IMR-90 (cell line): ENCODE data around the gene LCN2. TPM values are rescaled to one million over a fixed set of nuclear protein-coding genes. Genes with fewer than 3 reads are reported as not detected.
A peak's percentile ranks its signal among the peaks of the same experiment; 100 is the strongest.

ENCODE experiments used
- ATAC-seq: fragments of 200-7000 bp; cut with Tn5 transposase; 2 replicates; pipeline ENCODE4 v1.9.1; 2020; ENCODE audit warnings: low read depth, mild to moderate bottlenecking, moderate library complexity
- BruUV-seq: library from RNA; stranded (reverse); fragments of 400-500 nt; replicated peaks from 2 replicates; lab custom pipeline; 2021; lab: Mats Ljungman, UMichigan
- CTCF ChIA-PET: fragments of 300-600 bp; formaldehyde crosslinking; extraction: SDS; loops from one replicate; lab custom pipeline; 2021; ENCODE audit warnings: antibody characterized with exemption; lab: Yijun Ruan, JAX
- POLR2A ChIA-PET: fragments of 300-600 bp; sonication (Branson Sonifier 250); formaldehyde crosslinking; loops from one replicate; lab custom pipeline; 2022; ENCODE audit warnings: antibody characterized with exemption; ENCODE audit not compliant: unreplicated experiment; lab: Charles Lee
- DNase-seq: peaks from one replicate; pipeline ENCODE4 v3.0.0; 2013
- H2AFZ ChIP-seq: replicated peaks from 2 replicates; pipeline ENCODE3; 2013; ENCODE audit warnings: low read length, mild to moderate bottlenecking; ENCODE audit not compliant: poor library complexity
- H2AK5ac ChIP-seq: 2 replicates; pipeline ENCODE4 v1.6.1; 2013; ENCODE audit warnings: low read depth, low read length, inconsistent platforms
- H2AK9ac ChIP-seq: replicated peaks from 2 replicates; pipeline ENCODE3; 2013; ENCODE audit warnings: mild to moderate bottlenecking, low read depth, low read length, moderate library complexity; ENCODE audit not compliant: poor library complexity
- H2BK120ac ChIP-seq: 2 replicates; pipeline ENCODE4 v1.6.1; 2013; ENCODE audit warnings: low read depth, low read length, inconsistent platforms
- H2BK15ac ChIP-seq: 3 replicates; pipeline ENCODE4 v1.6.1; 2013; ENCODE audit warnings: low read depth, low read length, inconsistent platforms
- H2BK20ac ChIP-seq: 2 replicates; pipeline ENCODE4 v1.6.1; 2013; ENCODE audit warnings: low read depth, mild to moderate bottlenecking, inconsistent platforms, low read length, moderate library complexity
- H2BK5ac ChIP-seq: 2 replicates; pipeline ENCODE4 v1.6.1; 2013; ENCODE audit warnings: mild to moderate bottlenecking, low read depth, low read length, inconsistent platforms; ENCODE audit not compliant: poor library complexity, severe bottlenecking
- H3K14ac ChIP-seq: replicated peaks from 2 replicates; pipeline ENCODE4 v1.6.1; 2013; ENCODE audit warnings: low read depth, low read length, inconsistent platforms
- H3K18ac ChIP-seq: 2 replicates; pipeline ENCODE4 v1.6.1; 2013; ENCODE audit warnings: low read depth, low read length, control low read depth
- H3K23ac ChIP-seq: 2 replicates; pipeline ENCODE4 v1.6.1; 2013; ENCODE audit warnings: low read depth, low read length, inconsistent platforms
- H3K27ac ChIP-seq: 2 replicates; pipeline ENCODE4 v1.5.1; 2013; ENCODE audit warnings: mild to moderate bottlenecking, control low read depth, low read length; ENCODE audit not compliant: insufficient read depth
- H3K27me3 ChIP-seq: 2 replicates; pipeline ENCODE4 v1.6.1; 2013; ENCODE audit warnings: low read length; ENCODE audit not compliant: control insufficient read depth, insufficient read depth
- H3K36me3 ChIP-seq: 2 replicates; pipeline ENCODE4 v1.6.1; 2013; ENCODE audit warnings: low read length, mixed read lengths; ENCODE audit not compliant: control insufficient read depth, insufficient read depth
- H3K4ac ChIP-seq: 2 replicates; pipeline ENCODE4 v1.6.1; 2013; ENCODE audit warnings: low read depth, low read length, inconsistent platforms
- H3K4me1 ChIP-seq: 2 replicates; pipeline ENCODE4 v1.6.1; 2013; ENCODE audit warnings: low read length, mixed read lengths; ENCODE audit not compliant: control insufficient read depth, insufficient read depth
- H3K4me2 ChIP-seq: 2 replicates; pipeline ENCODE4 v1.6.1; 2013; ENCODE audit warnings: low read depth, mild to moderate bottlenecking, control low read depth, low read length, moderate library complexity
- H3K4me3 ChIP-seq: 2 replicates; pipeline ENCODE4 v1.5.1; 2013; ENCODE audit warnings: low read depth, mild to moderate bottlenecking, control low read depth, low read length, moderate library complexity; ENCODE audit not compliant: insufficient read depth
- H3K56ac ChIP-seq: 2 replicates; pipeline ENCODE4 v1.6.1; 2013; ENCODE audit warnings: low read length, inconsistent platforms; ENCODE audit not compliant: insufficient read depth; ENCODE audit errors: extremely low read depth
- H3K79me1 ChIP-seq, 2 experiments: 2 replicates each; pipeline ENCODE4 v1.6.1; 2013; ENCODE audit warnings: low read length in 2 of 2, inconsistent platforms in 1 of 2, low read depth in 1 of 2
- H3K9ac ChIP-seq: 2 replicates; pipeline ENCODE4 v1.6.1; 2013; ENCODE audit warnings: low read depth, low read length, control low read depth
- H3K9me1 ChIP-seq: 2 replicates; pipeline ENCODE4 v1.6.1; 2013; ENCODE audit warnings: low read length, inconsistent platforms; ENCODE audit not compliant: insufficient read depth
- H3K9me3 ChIP-seq: 2 replicates; pipeline ENCODE4 v1.6.1; 2013; ENCODE audit warnings: low read length; ENCODE audit not compliant: control insufficient read depth, insufficient read depth
- H4K20me1 ChIP-seq: 2 replicates; pipeline ENCODE4 v1.6.1; 2013; ENCODE audit warnings: low read length, inconsistent platforms; ENCODE audit not compliant: insufficient read depth
- H4K5ac ChIP-seq: 2 replicates; pipeline ENCODE4 v1.6.1; 2013; ENCODE audit warnings: mild to moderate bottlenecking, low read depth, low read length, control low read depth
- H4K8ac ChIP-seq, 2 experiments: 2 replicates each; pipeline ENCODE4 v1.6.1; 2013; ENCODE audit warnings: low read depth in 2 of 2, low read length in 2 of 2, control low read depth in 1 of 2, inconsistent platforms in 1 of 2
- H4K91ac ChIP-seq: 2 replicates; pipeline ENCODE4 v1.6.1; 2013; ENCODE audit warnings: low read depth, low read length, inconsistent platforms; ENCODE audit not compliant: insufficient read depth
- BHLHE40 ChIP-seq: fragments of 150-350 bp; IDR thresholded peaks from 2 replicates; pipeline ENCODE4 v1.6.1; 2016; ENCODE audit warnings: mild to moderate bottlenecking, low read depth, low read length
- MAZ ChIP-seq: IDR thresholded peaks from 2 replicates; pipeline ENCODE4 v1.6.1; 2012; ENCODE audit warnings: low read depth, mild to moderate bottlenecking, low read length, improper control_type of control experiment, moderate library complexity, borderline replicate concordance
- MXI1 ChIP-seq: IDR thresholded peaks from 2 replicates; pipeline ENCODE4 v1.6.1; 2012; ENCODE audit warnings: low read depth, mild to moderate bottlenecking, low read length, moderate library complexity, borderline replicate concordance
- POLR2A ChIP-seq: IDR thresholded peaks from 2 replicates; pipeline ENCODE4 v1.6.1; 2012; ENCODE audit warnings: mild to moderate bottlenecking, low read depth, low read length
- SMC3 ChIP-seq: fragments of 150-350 bp; IDR thresholded peaks from 2 replicates; pipeline ENCODE4 v1.6.1; 2016; ENCODE audit warnings: low read depth, mild to moderate bottlenecking, antibody characterized with exemption, low read length, moderate library complexity
- WGBS, 2 experiments: methylation state at CpG; one replicate each; pipeline versions ENCODE4 v1.1.5 to v1.1.7; 2013; ENCODE audit warnings: missing lambda C conversion rate in 2 of 2; ENCODE audit not compliant: insufficient read length in 1 of 2; ENCODE audit errors: extremely low coverage in 2 of 2; 5-methylcytosine and 5-hydroxymethylcytosine counted together
- dilution Hi-C: fragments of 300-500 bp; cut with HindIII; formaldehyde crosslinking; loops from one replicate; pipeline ENCODE4 v1.14.3; 2018; ENCODE audit warnings: low sequenced_read_pairs; ENCODE audit not compliant: unreplicated experiment
- in situ Hi-C: fragments of 300-500 bp; cut with MboI; formaldehyde crosslinking; loops from 3 replicates; pipeline ENCODE4 v1.14.3; 2019; ENCODE audit warnings: low sequenced_read_pairs, inconsistent platforms, mixed read lengths
- intact Hi-C: fragments of 100-400 bp; cut with micrococcal nuclease; formaldehyde crosslinking; loops from 2 replicates; pipeline ENCODE4 v1.10.0; 2022
- polyA plus RNA-seq, 3 experiments: library from polyadenylated mRNA; depleted of rRNA; stranded (reverse); fragments of >200 nt; gene quantifications; 2 replicates each; pipeline ENCODE4 v1.2.3, GENCODE V29; 2012; ENCODE audit warnings: low replicate concordance in 1 of 3
- total RNA-seq: library from RNA; depleted of rRNA; stranded (reverse); fragments of >200 nt; gene quantifications from 2 replicates; pipeline ENCODE4 v1.2.3, GENCODE V29; 2012
- TF ChIP-seq, protein P1 (sequence below): conservative IDR thresholded peaks from 2 replicates; pipeline ENCODE4 v1.5.1; 2012; ENCODE audit warnings: mild to moderate bottlenecking, low read depth, low read length, improper control_type of control experiment

LCN2 gene
- total and polyA plus RNA-seq, 2 of the 4 experiments (the other 2 are of a cell fraction): not detected

DNA sequence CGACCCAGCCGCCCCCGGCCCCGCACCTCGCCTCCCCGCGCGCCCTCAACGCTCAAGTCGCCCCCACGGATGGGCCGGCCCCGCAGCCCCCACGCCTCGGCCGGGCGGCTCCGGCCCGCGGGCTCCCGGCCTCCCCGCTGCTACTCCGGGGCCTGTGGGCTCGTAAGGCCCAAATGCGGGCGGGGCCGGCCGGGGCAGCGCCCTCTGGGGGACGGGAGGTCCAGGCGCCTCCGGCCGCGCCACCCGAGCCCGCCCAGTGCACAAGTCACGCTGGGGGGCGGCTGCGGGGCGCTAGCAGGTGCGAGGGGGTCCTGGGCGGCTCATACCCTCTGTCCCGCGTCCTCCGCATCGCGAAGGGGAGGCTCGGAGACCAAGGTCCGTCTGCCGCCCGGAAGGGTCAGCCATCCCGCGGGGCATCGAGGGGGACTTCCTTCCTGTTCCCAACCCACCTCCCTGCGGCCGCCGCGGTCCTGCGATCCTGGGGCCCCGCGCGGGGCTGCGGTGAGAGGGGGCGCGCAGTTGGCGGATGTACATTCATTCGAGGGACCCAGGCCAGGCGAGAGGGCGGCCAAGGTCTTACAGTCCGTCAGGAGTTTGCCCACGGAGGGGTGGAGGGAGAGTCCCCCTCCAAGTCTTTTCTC lies 42.3 kb downstream of the LCN2 start, which contains the start of gene CIZ1:
Gene CIZ1, minus strand, starts transcription at position 167 of the 641 bp plus-strand sequence. CDS start 715 bp downstream, outside the sequence.
- ChIA-PET CTCF (no interaction called here), POLR2A (interaction anchor here (0.6 kb wide), 3 partner anchors 18 to 92 kb away, joined by 3 to 4 read pairs (median 3); no protein-coding TSS in a partner anchor)
- Histone ChIP-seq H3K36me3 (peaks cover 15% of the 10 kb centered on the region), H3K18ac (peak within 1 kb of the TSS; percentile 29; the same call in 1 of the 2 replicates), H3K9me1 (0 out of 2 replicates have a peak, but pooled peaks cover 7% of the 10 kb centered on the region), H3K56ac (peak within 1 kb of the TSS; percentile 71), H4K20me1 (no peaks in the 10 kb centered on the region), H3K4me3 (peak within 1 kb of the TSS; percentile 92), H2BK20ac (no peak within 1 kb of the TSS), H2AK5ac (peak within 1 kb of the TSS; percentile 86), H3K9me3 (no peaks in the 10 kb centered on the region), H2BK15ac (no peak within 1 kb of the TSS; the same call in 2 of the 3 replicates), H2BK120ac (peak within 1 kb of the TSS; percentile 48; the same call in 1 of the 2 replicates), H3K23ac (peak within 1 kb of the TSS; percentile 96), H2BK5ac (peak within 1 kb of the TSS; percentile 72), H2AK9ac (peak within 1 kb of the TSS; percentile 96), H3K14ac (peak within 1 kb of the TSS; percentile 95), H4K5ac (peak within 1 kb of the TSS; percentile 73), H3K4me2 (peak within 1 kb of the TSS; percentile 91), H3K27me3 (no peaks in the 10 kb centered on the region), H4K8ac (peak within 1 kb of the TSS; percentile 93 to 99), H2AFZ (peak within 1 kb of the TSS; percentile 97), H3K4ac (peak within 1 kb of the TSS; percentile 92), H4K91ac (peak within 1 kb of the TSS; percentile 70), H3K27ac (peak within 1 kb of the TSS; percentile 83), H3K79me1 (peaks cover 18 to 39% of the 10 kb centered on the region in 2 experiments), H3K9ac (peak within 1 kb of the TSS; percentile 85), H3K4me1 (peaks cover 10% of the 10 kb centered on the region)
- dilution Hi-C loops (no loop called here), in situ Hi-C loops (no loop called here), intact Hi-C loops (no loop called here)
- BruUV-seq: no TSS peak
- TF ChIP-seq MAZ (peak; percentile 93), MXI1 (peak; percentile 61; the same call in 1 of the 2 replicates), BHLHE40 (peak; percentile 6; the same call in 1 of the 2 replicates), POLR2A (peak; percentile 82), SMC3 (no peak; the same call in 1 of the 2 replicates)
- TF ChIP-seq, protein P1, sequence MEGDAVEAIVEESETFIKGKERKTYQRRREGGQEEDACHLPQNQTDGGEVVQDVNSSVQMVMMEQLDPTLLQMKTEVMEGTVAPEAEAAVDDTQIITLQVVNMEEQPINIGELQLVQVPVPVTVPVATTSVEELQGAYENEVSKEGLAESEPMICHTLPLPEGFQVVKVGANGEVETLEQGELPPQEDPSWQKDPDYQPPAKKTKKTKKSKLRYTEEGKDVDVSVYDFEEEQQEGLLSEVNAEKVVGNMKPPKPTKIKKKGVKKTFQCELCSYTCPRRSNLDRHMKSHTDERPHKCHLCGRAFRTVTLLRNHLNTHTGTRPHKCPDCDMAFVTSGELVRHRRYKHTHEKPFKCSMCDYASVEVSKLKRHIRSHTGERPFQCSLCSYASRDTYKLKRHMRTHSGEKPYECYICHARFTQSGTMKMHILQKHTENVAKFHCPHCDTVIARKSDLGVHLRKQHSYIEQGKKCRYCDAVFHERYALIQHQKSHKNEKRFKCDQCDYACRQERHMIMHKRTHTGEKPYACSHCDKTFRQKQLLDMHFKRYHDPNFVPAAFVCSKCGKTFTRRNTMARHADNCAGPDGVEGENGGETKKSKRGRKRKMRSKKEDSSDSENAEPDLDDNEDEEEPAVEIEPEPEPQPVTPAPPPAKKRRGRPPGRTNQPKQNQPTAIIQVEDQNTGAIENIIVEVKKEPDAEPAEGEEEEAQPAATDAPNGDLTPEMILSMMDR: peak; percentile 85
- DNase-seq (peak; percentile 68), ATAC-seq (peak; percentile 96)
- WGBS, 2 experiments: 0% methylated on average over 15 of the region's 71 CpGs; no CpG with 5 or more reads in 1 of the 2 experiments
